ENCODE data around the gene DNAAF9.

DNA sequence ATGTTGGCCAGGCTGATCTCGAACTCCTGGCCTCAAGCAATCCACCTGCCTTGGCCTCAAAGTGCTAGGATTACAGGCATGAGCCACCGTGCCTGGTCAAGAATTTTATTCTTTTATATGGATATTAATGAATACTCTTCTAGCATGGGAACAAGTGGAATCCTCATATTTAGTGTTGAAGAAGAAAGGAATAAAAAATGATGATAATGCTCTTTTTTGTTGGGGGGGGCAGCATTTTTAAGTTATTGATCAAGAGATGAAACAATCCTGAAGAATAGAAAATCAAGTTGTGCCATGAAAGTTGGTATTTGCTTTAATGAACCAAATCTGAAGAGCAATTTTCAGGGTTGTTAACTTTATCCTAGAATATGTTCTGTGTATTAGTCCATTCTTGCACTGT is 6.7 kb upstream of the DNAAF9 start:
- TF ChIP-seq CTCF (IDR thresholded peaks at IDR 0.05; ENCODE audit: low read length) (no peak), EZH2 (optimal IDR thresholded peaks at IDR 0.05; ENCODE audit: low read depth, low read length) (no peak), EZH2phosphoT487 (IDR thresholded peaks at IDR 0.05; ENCODE audit: low read length) (no peak)

All from MM.1S (cell line).